Muscle of arm (tissue), 12 donors: ENCODE results near the gene SIGLEC7. TPM values are rescaled to one million over a fixed set of nuclear protein-coding genes. Genes with fewer than 3 reads are reported as not detected.
"Not testable (repeated sequence)": the region's sequence is repeated elsewhere in the genome, so short reads cannot be mapped to it uniquely, and the experiment has no call there.

ENCODE experiments used
- DNase-seq: peaks from one replicate; pipeline ENCODE4 v3.0.0-alpha.2; 2013
- polyA plus RNA-seq, 12 donors: library from polyadenylated mRNA; unstranded; fragments of 120-200 nt; gene quantifications; one replicate each; pipeline ENCODE4 v1.2.1, GENCODE V29; 2013; ENCODE audit not compliant: insufficient read length in 12 of 12

The SIGLEC7 gene
- polyA plus RNA-seq, 12 donors = 0.19 to 1.8 (median 0.53) TPM; not detected in 2

DNA sequence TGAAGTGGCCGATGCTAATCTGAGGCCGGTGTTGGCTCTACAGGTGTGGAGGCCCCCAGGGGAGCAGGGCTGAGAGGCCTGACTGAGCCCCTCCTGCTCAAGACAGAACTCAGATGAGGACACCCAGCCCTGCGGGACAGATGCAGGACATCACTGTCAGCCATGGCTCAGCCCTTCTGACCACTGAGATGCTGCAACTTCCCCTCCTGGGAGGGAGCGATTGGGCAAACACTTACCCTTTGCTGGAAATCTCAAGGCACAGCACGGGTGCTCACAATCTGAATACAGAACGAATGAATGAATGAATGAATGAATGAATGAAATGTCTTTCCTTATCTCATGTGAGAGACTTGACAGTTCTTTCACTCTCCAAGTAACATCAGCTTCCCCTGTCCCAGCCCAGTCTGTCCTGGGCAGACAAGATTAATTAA lies 3.5 kb upstream of the SIGLEC7 start:
- DNase-seq = no peak

DNA sequence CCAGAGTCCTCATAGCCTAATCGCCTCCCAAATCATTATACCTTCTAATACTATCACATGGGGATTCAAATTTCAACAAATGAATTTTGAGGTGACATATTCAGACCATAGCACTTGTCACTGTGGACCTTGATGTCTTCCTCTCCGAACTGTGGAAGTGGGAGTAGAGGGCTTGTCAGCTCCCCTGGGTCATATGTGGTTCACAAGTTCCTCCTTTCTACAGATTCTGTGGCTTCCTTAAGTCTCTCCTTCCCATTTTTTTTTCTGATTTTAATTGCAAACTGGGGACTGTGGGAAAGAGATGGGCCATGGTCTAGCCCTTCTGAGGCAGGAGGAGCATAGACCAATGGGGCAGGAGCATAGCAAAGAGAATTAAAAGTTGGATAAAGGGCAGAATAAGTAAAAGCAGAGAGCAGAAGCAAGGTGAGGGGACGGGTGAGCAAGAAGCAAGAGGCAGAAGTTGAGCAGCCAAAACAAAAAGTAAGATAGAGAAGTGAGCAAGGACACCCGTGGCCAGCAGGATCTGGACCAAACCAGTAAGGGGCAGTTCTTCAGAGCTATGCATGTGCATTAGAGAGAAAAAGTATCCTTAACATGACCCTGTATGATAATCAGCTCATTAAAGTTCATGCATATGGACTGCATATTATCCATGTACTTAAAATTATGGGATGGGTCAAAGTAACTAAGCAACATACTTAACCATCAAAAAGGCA lies 2.6 kb upstream of the SIGLEC7 start:
- no peak for DNase-seq

DNA sequence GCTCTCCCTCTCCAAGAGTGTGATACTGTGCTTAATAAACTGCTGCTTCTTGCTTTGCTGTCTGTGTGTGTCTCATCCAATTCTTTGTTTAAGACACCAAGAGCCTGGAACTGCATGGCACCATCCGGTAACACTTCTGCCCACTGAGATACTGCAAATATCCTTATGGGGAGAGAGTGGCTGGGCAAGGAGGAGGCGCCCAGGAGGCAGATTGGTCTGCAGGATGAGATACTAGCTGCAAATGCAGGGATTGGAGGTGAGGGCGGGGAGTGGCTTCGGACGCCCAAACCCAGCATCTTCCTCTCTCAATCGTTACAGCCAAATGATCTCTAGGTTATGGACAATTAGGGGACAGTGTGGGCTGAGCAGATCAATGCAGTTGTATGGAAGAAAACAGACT lies 1.7 kb upstream of the SIGLEC7 start:
- no peak for DNase-seq

DNA sequence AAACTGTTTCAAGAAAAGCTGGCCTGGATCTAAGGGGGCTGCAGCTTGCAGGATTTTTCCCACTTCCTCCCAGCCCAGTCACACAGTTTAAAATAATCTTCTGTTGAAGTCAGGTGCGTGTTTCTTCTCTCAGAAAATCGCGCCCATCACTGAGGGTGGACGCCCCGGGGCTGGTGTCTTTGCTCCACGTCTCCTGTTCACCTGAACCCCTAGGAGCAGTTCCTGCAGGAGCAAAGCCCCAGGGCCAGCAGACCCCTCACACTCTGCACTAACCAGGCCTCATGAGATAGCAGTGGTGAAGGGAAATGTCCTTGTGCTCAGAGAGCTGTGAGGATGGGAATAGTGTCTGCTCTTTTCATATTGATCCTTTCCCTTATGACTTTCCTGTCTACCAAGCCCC lies 920 bp upstream of the SIGLEC7 start:
- no peak for DNase-seq

DNA sequence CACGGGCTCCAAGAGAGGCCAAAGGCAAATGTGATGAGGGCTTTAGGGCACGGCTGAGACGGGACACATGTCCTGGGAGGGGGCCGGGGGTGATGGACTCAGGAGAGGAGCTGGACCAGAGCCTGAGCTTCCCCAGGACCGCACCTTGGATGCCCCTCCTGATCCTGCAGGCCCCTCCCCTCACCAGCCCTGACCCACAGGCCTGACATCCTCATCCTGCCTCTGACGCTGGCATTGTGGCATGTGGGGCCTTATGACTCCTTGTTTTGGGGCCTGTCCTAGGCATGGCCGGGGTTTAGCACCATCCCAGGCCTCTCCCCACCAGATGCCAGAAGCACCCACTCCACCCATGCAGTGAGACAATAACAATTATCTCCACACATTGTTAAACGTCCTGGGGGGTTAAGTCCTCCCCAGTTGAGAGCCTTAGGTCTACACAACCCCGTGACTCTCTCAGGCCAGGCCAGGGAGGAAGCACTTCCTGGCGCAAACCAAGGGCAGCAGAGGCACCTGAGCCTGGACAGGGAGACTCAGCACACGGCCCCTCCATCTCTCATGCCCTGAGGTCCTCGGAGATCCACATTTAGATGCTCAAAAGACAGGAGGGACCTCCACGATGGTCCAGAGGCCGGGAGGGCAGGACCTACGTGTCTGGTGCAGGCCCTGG lies 841 bp downstream of the SIGLEC7 start:
- DNase-seq = not testable (repeated sequence)

DNA sequence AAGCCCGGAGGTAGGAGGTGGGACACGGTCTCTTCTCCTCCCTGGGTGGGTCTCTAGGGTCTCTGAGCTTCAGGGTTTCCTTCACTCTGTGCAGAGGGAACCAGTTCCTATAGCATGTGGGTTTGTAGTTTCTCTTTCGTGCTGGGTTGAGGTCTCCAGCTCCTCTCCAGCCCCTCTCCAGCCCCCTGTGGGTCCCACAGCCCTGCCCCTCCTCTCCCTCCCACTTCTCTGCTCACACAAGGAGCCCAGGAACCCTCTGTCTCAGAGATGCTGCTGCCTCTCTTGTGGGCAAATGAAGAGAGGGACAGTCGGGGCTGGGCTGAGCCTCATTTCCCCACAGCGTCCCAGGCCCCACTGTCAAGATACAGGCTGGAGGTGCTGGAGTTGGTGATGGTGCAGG lies 1.4 kb downstream of the SIGLEC7 start:
- no peak for DNase-seq

DNA sequence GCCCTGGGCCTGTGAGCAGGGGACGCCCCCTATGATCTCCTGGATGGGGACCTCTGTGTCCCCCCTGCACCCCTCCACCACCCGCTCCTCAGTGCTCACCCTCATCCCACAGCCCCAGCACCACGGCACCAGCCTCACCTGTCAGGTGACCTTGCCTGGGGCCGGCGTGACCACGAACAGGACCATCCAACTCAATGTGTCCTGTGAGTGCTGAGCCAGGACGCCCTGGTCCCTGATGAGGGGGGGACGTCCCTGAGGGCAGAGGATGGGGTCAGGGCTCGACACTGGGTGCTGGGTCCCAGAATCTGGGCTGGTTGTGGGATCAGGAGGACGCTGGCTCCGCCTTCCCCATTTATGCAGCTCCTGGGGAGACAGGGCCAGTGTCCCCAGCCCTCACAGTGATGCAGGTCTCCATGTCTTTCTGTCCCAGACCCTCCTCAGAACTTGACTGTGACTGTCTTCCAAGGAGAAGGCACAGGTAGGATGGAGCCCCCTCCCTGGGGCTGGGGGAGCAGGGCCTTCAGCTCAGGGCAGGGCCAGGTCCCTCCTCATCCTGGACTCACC lies 2.5 kb downstream of the SIGLEC7 start:
- no peak for DNase-seq

DNA sequence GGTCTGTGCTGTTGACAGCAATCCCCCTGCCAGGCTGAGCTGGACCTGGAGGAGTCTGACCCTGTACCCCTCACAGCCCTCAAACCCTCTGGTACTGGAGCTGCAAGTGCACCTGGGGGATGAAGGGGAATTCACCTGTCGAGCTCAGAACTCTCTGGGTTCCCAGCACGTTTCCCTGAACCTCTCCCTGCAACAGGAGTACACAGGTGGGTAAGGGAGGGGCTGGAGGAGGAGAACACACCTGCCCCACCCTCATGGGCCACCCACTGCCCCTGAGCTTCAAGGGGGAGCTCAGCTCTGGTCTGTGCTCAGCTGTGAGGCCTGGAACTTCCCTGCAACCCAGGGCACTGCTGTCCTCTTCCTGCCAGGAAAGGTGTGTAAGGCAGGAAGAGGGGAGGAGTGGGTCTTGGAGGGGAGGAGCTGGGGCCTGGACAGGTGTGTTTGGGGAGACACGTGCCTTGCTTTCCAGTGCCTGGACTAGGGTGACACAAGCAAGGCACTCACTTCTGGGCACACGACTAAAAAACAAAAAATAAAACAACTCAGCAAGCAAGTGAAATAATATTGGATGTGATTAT lies 3.9 kb downstream of the SIGLEC7 start:
- no peak for DNase-seq

DNA sequence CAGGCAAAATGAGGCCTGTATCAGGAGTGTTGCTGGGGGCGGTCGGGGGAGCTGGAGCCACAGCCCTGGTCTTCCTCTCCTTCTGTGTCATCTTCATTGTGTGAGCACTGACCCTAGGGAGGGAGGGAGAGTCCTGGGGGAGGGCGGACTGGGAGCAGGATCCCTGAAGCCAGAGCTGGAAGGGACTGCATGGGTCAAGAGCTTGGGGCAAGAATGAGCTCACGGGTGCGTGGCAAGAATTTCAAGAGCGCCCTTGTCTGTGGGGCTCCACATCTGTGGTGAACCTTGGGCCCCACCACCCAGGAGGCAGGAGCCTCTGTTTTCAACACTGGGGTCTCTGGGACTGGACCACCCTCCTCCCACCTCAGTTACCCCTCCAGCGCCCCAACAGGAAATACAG lies 4.7 kb downstream of the SIGLEC7 start:
- DNase-seq = no peak

DNA sequence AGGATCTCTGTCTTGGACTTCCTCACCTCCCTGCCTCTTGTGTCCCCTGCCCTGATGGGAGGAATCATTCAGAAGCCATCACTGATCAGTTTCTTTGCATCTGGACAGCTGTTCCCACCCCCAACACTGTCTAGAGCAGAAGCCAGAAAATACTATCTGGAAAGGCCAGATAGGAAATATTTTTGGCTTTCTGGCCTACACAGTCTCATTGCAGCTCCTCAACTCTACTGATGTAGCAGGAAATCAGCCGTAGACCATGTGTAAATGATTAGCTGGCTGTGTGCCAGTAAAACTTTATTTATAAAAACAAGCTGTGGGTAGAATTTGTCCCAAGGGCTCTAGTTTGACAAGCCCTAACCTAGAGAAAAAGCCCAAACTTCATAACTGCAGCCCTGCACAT lies 5.6 kb downstream of the SIGLEC7 start:
- DNase-seq = no peak

DNA sequence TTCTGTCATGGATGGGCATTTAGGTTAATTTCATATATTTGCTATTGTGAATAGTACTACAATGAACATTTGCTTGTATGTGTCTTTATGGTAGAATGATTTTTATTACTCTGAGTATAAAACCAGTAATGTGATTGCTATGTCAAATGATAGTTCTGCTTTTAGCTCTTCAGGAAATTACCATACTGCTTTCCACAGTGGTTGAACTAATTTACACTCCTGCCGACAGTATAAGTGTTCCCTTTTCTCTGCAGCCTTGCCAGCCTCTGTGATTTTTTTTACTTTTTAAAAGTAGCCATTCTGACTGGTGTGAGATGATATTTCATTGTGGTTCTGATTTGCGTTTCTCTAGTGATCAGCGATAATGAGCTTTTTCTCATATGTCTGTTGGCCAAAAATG lies 6.5 kb downstream of the SIGLEC7 start:
- no peak for DNase-seq

DNA sequence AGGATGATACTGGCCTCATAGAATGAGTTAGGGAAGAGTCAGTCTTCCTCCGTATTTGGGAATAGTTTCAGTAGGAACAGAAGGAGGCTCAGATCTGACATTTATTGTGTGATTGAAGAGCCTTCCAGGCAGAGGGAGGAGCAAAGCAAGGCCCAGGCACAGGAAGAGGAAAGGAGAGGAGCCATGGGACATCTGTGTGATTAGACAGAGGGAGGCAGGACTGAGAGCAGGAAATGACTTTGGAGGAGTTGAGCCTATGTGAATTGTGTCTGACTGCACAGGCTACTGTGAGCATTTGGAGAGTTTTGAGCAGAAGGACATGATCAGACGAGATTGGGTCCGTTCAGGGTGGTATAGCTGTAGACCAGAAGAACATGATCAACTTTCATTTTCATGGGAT lies 8.5 kb downstream of the SIGLEC7 start:
- no peak for DNase-seq

DNA sequence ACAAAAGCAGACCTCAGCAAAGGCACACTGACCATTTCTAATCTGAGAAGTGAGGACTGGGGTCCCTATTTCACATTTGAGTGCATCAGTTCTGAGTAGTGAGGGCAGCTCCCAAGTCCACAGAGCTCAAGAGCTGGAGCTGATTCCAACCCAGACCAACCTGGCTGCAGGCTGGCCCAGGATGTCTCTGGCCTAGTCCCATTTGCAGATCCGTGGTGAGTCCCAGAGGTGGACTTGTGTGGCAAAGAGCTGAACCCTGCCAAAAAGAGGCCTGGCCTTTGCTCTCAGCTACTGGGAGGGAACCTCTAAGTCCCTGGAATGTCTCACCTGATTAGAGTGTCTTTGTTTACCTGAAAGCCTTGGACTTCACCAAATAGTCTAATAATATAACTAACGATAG lies 14.6 kb downstream of the SIGLEC7 start:
- no peak for DNase-seq

DNA sequence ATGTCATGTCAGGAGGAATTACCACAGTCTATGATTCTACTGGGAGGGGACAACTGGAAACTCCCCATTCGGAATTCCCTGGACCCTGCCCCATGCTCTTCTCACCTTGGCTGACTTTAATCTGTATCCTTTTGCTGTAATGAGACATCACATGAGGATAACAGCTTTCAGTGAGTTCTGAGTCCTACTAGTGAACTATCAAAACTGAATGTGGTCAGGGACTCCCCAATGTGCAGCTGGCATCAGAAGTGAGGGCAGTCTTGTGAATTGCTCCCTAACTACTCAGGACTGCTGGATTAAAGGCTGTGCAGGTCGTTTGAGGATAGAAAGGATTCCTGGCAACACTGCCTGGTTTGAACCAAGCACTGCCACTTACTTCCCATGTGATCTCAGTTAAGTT lies 15.2 kb downstream of the SIGLEC7 start:
- DNase-seq = no peak

DNA sequence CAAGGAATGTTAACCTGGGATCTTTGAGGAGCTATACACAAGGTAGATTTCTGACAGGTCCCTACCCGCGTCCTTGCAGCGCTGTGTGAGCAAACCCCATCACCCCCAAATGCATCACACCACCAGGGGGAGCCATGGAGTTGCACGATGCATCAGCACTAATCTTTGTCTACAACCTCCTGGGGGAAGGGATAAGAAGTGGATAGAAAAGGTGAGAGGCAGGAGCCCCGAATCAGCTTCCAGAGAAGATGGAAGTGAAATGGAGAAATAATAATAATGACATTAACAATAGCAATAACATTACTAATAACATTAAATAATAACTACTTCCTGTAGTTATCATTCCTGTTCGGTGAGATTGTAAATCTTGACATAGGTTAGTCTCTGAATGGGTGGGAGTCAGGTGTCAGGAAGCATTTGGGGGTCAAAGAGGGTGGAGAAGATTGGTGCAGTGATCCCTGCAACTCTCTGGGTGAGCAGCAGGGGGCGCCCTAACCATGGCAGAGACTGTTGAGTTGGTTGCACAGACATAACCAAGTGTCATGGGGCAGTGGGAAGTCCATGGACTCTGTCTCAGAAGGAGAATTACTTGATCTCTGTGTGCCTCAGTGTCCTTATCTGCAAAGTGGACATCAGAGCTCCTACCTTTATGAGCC lies 16.5 kb downstream of the SIGLEC7 start:
- no peak for DNase-seq

DNA sequence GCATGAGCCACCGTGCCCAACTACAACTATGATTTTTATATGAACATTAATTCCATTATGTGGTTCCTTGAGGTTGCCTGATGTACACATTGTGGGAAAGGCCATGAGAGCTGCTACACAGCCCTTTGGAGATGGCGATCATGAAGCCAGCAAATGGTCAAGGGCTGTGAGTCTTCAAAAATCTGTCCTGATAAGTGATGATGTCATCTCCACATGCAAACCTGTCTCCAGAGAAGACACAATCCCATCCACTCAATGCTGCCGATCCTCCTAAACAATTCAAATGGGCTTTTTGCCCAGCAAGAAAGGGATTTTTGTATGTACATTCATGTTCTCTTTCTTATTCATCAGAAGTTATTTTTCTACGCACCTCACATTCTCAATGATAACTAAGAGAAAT lies 17.6 kb downstream of the SIGLEC7 start:
- DNase-seq = no peak

DNA sequence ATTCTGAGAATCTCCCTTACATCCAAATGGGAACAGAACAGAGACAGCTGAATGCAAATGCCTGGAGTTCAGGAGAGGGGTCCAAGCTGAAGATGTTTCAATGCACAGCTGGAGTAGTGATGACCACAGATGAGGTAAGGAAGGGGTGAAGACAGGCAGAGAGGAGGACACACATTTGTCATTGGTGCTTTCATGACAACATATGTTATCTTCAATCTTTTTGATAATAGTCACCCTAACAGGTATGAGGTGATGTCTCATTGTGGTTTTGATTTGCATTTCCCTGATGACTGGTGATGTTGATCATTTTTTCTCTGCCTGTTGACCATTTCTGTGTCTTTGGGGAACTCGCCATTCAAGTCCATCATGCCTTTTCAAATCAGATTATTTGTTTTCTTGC lies 19.2 kb downstream of the SIGLEC7 start:
- no peak for DNase-seq

DNA sequence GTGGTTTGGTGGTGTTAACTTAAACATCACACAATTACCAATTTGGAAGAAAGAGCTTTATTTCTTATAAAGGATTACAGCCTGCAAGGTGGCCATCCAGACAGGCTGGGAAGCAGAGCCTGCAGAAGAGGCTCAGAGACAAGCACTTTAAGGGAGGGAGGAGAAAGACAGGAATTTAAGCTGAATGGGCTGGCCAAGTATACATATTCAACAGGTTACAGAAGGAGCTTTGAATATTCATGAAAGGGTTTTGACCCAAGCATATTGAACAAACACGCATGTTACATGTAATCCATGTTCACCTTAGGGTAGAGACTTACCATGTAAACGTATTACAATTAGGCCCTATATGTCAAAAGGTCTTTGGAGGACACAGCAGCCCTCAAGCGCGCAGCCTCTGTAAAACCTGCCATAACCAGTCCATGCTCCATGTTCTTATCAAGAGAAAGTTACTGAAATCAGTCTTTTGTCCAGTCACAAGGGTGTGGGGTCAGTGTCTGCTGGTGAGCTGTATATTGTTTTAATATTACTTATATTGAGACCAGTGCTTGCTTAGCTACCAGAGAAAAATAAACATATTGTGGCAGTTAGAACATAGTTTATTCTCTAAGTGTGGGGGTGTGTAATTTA lies 19.9 kb downstream of the SIGLEC7 start:
- DNase-seq = no peak

DNA sequence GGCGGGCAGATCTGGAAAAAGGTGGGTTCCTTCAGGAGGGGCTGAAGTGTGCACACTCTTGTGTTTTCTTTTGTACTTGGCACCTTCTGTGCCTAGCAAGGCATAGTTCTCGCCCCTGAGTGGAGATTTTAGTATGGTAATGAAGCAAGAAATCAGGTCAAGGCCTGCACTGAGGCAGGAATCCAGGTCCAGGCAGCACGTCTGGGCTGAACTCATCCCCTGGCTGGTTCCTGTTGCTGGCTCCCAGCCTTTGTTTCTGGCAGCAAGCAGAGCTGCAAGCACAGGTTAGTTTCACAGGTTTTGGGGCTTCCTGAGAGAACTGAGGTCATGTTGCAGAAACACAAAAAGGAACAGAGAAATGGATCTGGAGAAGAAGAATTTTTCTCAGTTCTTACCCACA lies 21.2 kb downstream of the SIGLEC7 start:
- no peak for DNase-seq

DNA sequence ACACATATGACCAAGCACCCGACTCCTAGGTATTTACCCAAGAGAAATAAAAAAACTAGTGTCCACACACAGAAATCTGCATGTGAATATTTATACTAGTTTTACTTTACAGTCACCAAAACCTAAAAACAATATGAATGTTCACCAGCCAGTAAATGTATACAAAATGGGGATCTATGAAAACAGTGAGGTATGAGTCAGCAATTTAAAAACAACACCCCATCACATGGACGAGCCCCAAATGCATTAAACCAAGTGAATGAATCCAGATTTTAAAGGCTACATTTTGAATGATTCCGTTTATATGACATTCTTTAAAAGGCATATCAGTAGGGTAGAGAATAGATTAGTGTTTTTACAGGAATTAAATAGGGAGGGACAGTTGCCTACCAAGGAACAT lies 22.1 kb downstream of the SIGLEC7 start:
- no peak for DNase-seq

DNA sequence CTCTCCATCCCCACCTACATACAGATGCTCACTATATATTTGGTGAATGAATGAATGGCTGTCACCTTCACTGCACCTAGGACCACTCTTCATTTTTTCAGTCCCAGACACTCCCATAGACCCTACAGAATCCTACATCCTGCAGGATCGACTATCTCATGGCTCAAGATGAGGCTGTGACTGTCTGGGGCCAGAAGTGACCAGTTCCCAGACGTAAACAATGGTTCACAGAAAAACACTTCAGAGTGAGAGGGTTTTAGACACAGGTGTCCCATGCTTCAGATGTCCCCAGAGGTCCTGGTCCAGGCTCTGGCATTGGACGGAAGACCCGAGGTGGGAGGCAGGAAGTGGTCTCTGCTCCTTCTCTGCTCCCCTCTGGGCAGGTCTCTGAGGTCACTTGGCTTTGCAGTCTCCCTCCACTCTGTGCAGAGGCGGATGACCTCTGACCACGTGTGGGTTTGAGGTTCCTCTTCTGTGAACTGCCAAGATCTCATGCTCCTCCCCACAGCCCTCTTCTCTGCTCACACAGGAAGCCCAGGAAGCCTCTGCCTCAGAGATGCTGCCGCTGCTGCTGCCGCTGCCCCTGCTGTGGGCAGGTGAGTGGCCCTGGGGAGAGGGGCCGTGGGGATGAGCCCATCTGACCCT lies 24.9 kb downstream of the SIGLEC7 start:
- no peak for DNase-seq
